Endothelial cell of umbilical vein (primary cell): ENCODE data around the gene ZCWPW1. TPM values are rescaled to one million over a fixed set of nuclear protein-coding genes. Genes with fewer than 3 reads are reported as not detected.

Experiments used
- BruUV-seq: library from RNA; stranded (reverse); fragments of 400-500 nt; replicated peaks from 2 replicates; lab custom pipeline; 2021; lab: Mats Ljungman, UMichigan
- CTCF ChIA-PET: fragments of 300-600, 350-600 bp; sonication (Branson Sonifier 250); formaldehyde crosslinking; loops from one replicate; lab custom pipeline; 2021; ENCODE audit warnings: antibody characterized with exemption, inconsistent platforms; lab: Charles Lee
- POLR2A ChIA-PET: fragments of 300-600, 350-600 bp; sonication (Branson Sonifier 250); formaldehyde crosslinking; loops from one replicate; lab custom pipeline; 2021; ENCODE audit warnings: antibody characterized with exemption, inconsistent platforms; lab: Charles Lee
- DNase-seq: peaks from one replicate; pipeline ENCODE4 v3.0.0-alpha.2; 2011; ENCODE audit warnings: low read depth, low spot score
- FAIRE-seq: peaks from 2 replicates; lab custom pipeline; 2011; peaks lifted over from hg19 to GRCh38; lab: Jason Lieb, UNC
- H2AFZ ChIP-seq: 2 replicates; pipeline ENCODE4 v1.6.0; 2012; ENCODE audit warnings: low read depth, low read length, control low read depth, inconsistent platforms
- H3K27ac ChIP-seq: 2 replicates; pipeline ENCODE4 v1.5.1; 2011; ENCODE audit warnings: low read depth, mild to moderate bottlenecking, control low read depth, low read length, moderate library complexity; ENCODE audit not compliant: insufficient read depth
- H3K27me3 ChIP-seq, 2 experiments: 2 replicates each; pipeline versions ENCODE4 v1.6.0 to v1.6.1; 2011; ENCODE audit warnings: low read length in 2 of 2, mixed read lengths in 1 of 2; ENCODE audit not compliant: control insufficient read depth in 2 of 2, insufficient read depth in 2 of 2
- H3K36me3 ChIP-seq, 2 experiments: 2 replicates in 1 of 2; 3 replicates in 1 of 2; pipeline ENCODE4 v1.5.1; 2011; ENCODE audit warnings: low read length in 2 of 2, mild to moderate bottlenecking in 1 of 2, moderate library complexity in 1 of 2; ENCODE audit not compliant: control insufficient read depth in 2 of 2, insufficient read depth in 2 of 2; ENCODE audit errors: extremely low read depth in 1 of 2
- H3K4me1 ChIP-seq: 3 replicates; pipeline ENCODE4 v1.5.1; 2011; ENCODE audit warnings: mild to moderate bottlenecking, low read length; ENCODE audit not compliant: control insufficient read depth, insufficient read depth; ENCODE audit errors: extremely low read depth
- H3K4me2 ChIP-seq: 2 replicates; pipeline ENCODE4 v1.6.1; 2011; ENCODE audit warnings: low read length, control low read depth, mixed read lengths; ENCODE audit not compliant: insufficient read depth
- H3K4me3 ChIP-seq, 3 experiments: fragments of 200-600 bp in 1 of 3; sonication (generic), shearing (Covaris generic) in 1 of 3; replicated peaks in 1 of 3; 2 replicates each; pipeline ENCODE4 v1.5.1; 2011 to 2016; ENCODE audit warnings: control low read depth in 3 of 3, low read length in 3 of 3, mild to moderate bottlenecking in 2 of 3, inconsistent platforms in 1 of 3, low read depth in 1 of 3, moderate library complexity in 1 of 3; ENCODE audit not compliant: insufficient read depth in 1 of 3
- H3K79me2 ChIP-seq: 2 replicates; pipeline ENCODE4 v1.6.0; 2012; ENCODE audit warnings: low read length, inconsistent platforms; ENCODE audit not compliant: control insufficient read depth, insufficient read depth
- H3K9ac ChIP-seq: replicated peaks from 2 replicates; pipeline ENCODE3; 2011; ENCODE audit warnings: low read length, control low read depth; ENCODE audit not compliant: insufficient read depth; ENCODE audit errors: extremely low read depth
- H3K9me1 ChIP-seq: replicated peaks from 3 replicates; pipeline ENCODE4 v1.6.0; 2011; ENCODE audit warnings: mild to moderate bottlenecking, low read length; ENCODE audit not compliant: control insufficient read depth, insufficient read depth; ENCODE audit errors: extremely low read depth
- H3K9me3 ChIP-seq: replicated peaks from 2 replicates; pipeline ENCODE4 v1.5.1; 2012; ENCODE audit warnings: low read length, inconsistent platforms; ENCODE audit not compliant: control insufficient read depth, insufficient read depth
- H4K20me1 ChIP-seq: replicated peaks from 2 replicates; pipeline ENCODE3; 2011; ENCODE audit warnings: mild to moderate bottlenecking, low read length; ENCODE audit not compliant: control insufficient read depth, insufficient read depth; ENCODE audit errors: extremely low read depth
- CTCF ChIP-seq, 2 donors: IDR thresholded peaks; 1 replicate in 1 of 2; 2 replicates in 1 of 2; pipeline ENCODE4 v1.5.1; 2011; ENCODE audit warnings: low read length in 2 of 2, mild to moderate bottlenecking in 2 of 2, moderate library complexity in 2 of 2, control low read depth in 1 of 2, inconsistent platforms in 1 of 2, low read depth in 1 of 2; ENCODE audit not compliant: insufficient read depth in 1 of 2; ENCODE audit errors: extremely low read depth in 1 of 2
- EZH2 ChIP-seq: IDR thresholded peaks from 2 replicates; pipeline ENCODE4 v1.6.1; 2012; ENCODE audit warnings: borderline replicate concordance, low read depth, mild to moderate bottlenecking, moderate library complexity, low read length, inconsistent platforms; ENCODE audit not compliant: severe bottlenecking
- FOS ChIP-seq: IDR thresholded peaks from 2 replicates; pipeline ENCODE4 v1.6.1; 2011; ENCODE audit warnings: mild to moderate bottlenecking, low read length, moderate library complexity, borderline replicate concordance; ENCODE audit not compliant: insufficient read depth
- GATA2 ChIP-seq: IDR thresholded peaks from 2 replicates; pipeline ENCODE4 v1.7.0; 2011; ENCODE audit warnings: low read depth, mild to moderate bottlenecking, moderate library complexity, mixed read lengths, low read length; ENCODE audit not compliant: insufficient read length, insufficient read depth
- JUN ChIP-seq: IDR thresholded peaks from 2 replicates; pipeline ENCODE4 v1.6.1; 2011; ENCODE audit warnings: borderline replicate concordance, low read depth; ENCODE audit not compliant: insufficient read length, insufficient read depth
- MAX ChIP-seq: IDR thresholded peaks from 2 replicates; pipeline ENCODE4 v1.6.1; 2011; ENCODE audit not compliant: insufficient read depth, insufficient read length
- MYC ChIP-seq: IDR thresholded peaks from one replicate; pipeline ENCODE4 v1.6.1; 2011; ENCODE audit warnings: mild to moderate bottlenecking, low read depth, low read length
- POLR2A ChIP-seq: IDR thresholded peaks from 2 replicates; pipeline ENCODE4 v1.6.1; 2012; ENCODE audit warnings: low read depth, mild to moderate bottlenecking, control low read depth, low read length
- POLR2AphosphoS5 ChIP-seq: IDR thresholded peaks from 2 replicates; pipeline ENCODE4 v1.6.1; 2012; ENCODE audit warnings: low read depth, mild to moderate bottlenecking, control low read depth, low read length, moderate library complexity; ENCODE audit not compliant: insufficient read depth
- dilution Hi-C: fragments of 300-500 bp; cut with MboI; formaldehyde crosslinking; loops from one replicate; pipeline ENCODE4 v1.15.0; 2019; ENCODE audit warnings: low sequenced_read_pairs; ENCODE audit not compliant: extremely low pct_ligation_motif_present
- intact Hi-C: fragments of 100-400 bp; cut with micrococcal nuclease; formaldehyde crosslinking; loops from one replicate; pipeline ENCODE4 v1.10.0; 2022
- polyA plus RNA-seq, 4 experiments: library from polyadenylated mRNA; depleted of rRNA in 3 of 4; stranded (reverse) in 3 of 4; unstranded in 1 of 4; fragments of >200 nt; gene quantifications; 2 replicates each; pipeline versions ENCODE4 v1.2.1 to v1.2.3, GENCODE V29; 2011 to 2012; ENCODE audit warnings: missing spikeins in 1 of 4
- total RNA-seq: library from RNA; stranded (reverse); gene quantifications from 2 replicates; pipeline ENCODE4 v1.2.3, GENCODE V29; 2021

The ZCWPW1 gene
- total and polyA plus RNA-seq, 2 donors (not counting 3 experiments of a cell fraction or from before 2014, with no cell fraction given): 0.31 to 0.32 TPM

- no TSS peak for BruUV-seq
- POLR2A ChIA-PET: interaction anchor here (0.6 kb wide), 1 partner anchor 14 kb away, joined by 7 read pairs; no protein-coding TSS in a partner anchor
Observed at GRCh38 chr7:100452513-100452912, 24.0 kb upstream of the ZCWPW1 start.

More at GRCh38 chr7:100452513-100452912, 24.0 kb upstream of the ZCWPW1 start:
- no peak overlapping the region for H3K4me3 ChIP-seq
- no peak overlapping the region for H3K9ac ChIP-seq
- no peaks in the 10 kb centered on the region for H3K9me3 ChIP-seq
- CTCF ChIA-PET: interaction anchor here (3.7 kb wide), 1 partner anchor 12 kb away, joined by 38 read pairs; the partner anchor contains the start of gene SPACDR
- H3K36me3 ChIP-seq: peaks cover 0 to 4% of the 10 kb centered on the region in 2 experiments
- DNase-seq (no peak), FAIRE-seq (no peak)
- no peak overlapping the region for H3K27ac ChIP-seq
- H3K79me2 ChIP-seq: no peaks in the 10 kb centered on the region
- TF ChIP-seq MYC (no peak), POLR2A (no peak), CTCF (IDR thresholded peaks at IDR 0.05; ENCODE audit: extremely low read depth in 1 of 2, insufficient read depth in 1 of 2, low read depth in 1 of 2, low read length in 2 of 2) (no peak), GATA2 (no peak), POLR2AphosphoS5 (no peak), MAX (no peak), EZH2 (no peak), JUN (no peak), FOS (no peak)
- no peak overlapping the region for H3K4me2 ChIP-seq
- H3K4me1 ChIP-seq: peaks cover 14% of the 10 kb centered on the region
- no peaks in the 10 kb centered on the region for H3K27me3 ChIP-seq
- dilution Hi-C loops: no loop called here
- H2AFZ ChIP-seq: no peak overlapping the region
- H4K20me1 ChIP-seq: no peaks in the 10 kb centered on the region
- no peaks in the 10 kb centered on the region for H3K9me1 ChIP-seq
- intact Hi-C loops: no loop called here
